Measurements from ENCODE around the gene MICB. TPM values are rescaled to one million over a fixed set of nuclear protein-coding genes. Genes with fewer than 3 reads are reported as not detected.

MICB gene
- total RNA-seq, 6 donors from 2014 or later = 4.9 to 14.4 (median 11.3) TPM

GRCh38 chr6:31521835-31522234 lies 23.9 kb downstream of the MICB start:
- no peaks in the 10 kb centered on the region for H3K27me3 ChIP-seq
- DNase-seq (no peak), ATAC-seq (ENCODE audit: low FRiP score in 2 of 2) (no peak)
- no peaks in the 10 kb centered on the region for H3K36me3 ChIP-seq
- 84 to 85% methylated on average over 3 of the region's 3 CpGs for WGBS, 2 donors
- no peak for TF ChIP-seq POLR2AphosphoS5 (IDR thresholded peaks at IDR 0.05)
- TF ChIP-seq CTCF (IDR thresholded peaks at IDR 0.05) = no peak
- TF ChIP-seq EP300 (IDR thresholded peaks at IDR 0.05) = no peak
- no peak for TF ChIP-seq POLR2A (IDR thresholded peaks at IDR 0.05)
- H3K9me3 ChIP-seq = no peaks in the 10 kb centered on the region
- H3K4me3 ChIP-seq = no peak overlapping the region
- H3K4me1 ChIP-seq = peaks cover 0 to 11% (median 3%) of the 10 kb centered on the region in 4 donors
- no peak overlapping the region for H3K27ac ChIP-seq

GRCh38 chr6:31525553-31525931 lies 27.6 kb downstream of the MICB start:
- WGBS, 2 donors = 63 to 72% methylated on average over 8 of the region's 8 CpGs

GRCh38 chr6:31525932-31526591 lies 28.1 kb downstream of the MICB start:
- no peak for DNase-seq
- Histone ChIP-seq H3K36me3 (peaks cover 9 to 22% (median 16%) of the 10 kb centered on the region in 4 donors), H3K4me3 (no peak overlapping the region), H3K27ac (peak overlapping the region in 2 of 4 donors; percentile 52 to 68), H3K4me1 (peaks cover 0 to 12% (median 3%) of the 10 kb centered on the region in 4 donors), H3K9me3 (no peaks in the 10 kb centered on the region), H3K27me3 (no peaks in the 10 kb centered on the region)
- WGBS, 2 donors = 68 to 70% methylated on average over 4 of the region's 4 CpGs
- peak in 1 of 2 donors; percentile 34 for ATAC-seq (ENCODE audit: low FRiP score in 2 of 2)
- TF ChIP-seq POLR2AphosphoS5 (IDR thresholded peaks at IDR 0.05) (no peak), POLR2A (IDR thresholded peaks at IDR 0.05) (no peak), CTCF (IDR thresholded peaks at IDR 0.05) (no peak), EP300 (IDR thresholded peaks at IDR 0.05) (no peak)

More at GRCh38 chr6:31525553-31525931, 27.6 kb downstream of the MICB start:
- peaks cover 0 to 12% (median 3%) of the 10 kb centered on the region in 4 donors for H3K4me1 ChIP-seq
- DNase-seq = no peak
- H3K36me3 ChIP-seq = peaks cover 9 to 17% (median 11%) of the 10 kb centered on the region in 4 donors
- ATAC-seq (ENCODE audit: low FRiP score in 2 of 2) = no peak
- no peak for TF ChIP-seq CTCF (IDR thresholded peaks at IDR 0.05)
- TF ChIP-seq POLR2A (IDR thresholded peaks at IDR 0.05) = no peak
- TF ChIP-seq EP300 (IDR thresholded peaks at IDR 0.05) = no peak
- TF ChIP-seq POLR2AphosphoS5 (IDR thresholded peaks at IDR 0.05) = no peak
- H3K4me3 ChIP-seq = no peak overlapping the region
- H3K27ac ChIP-seq = peak overlapping the region in 2 of 4 donors; percentile 52 to 68
- no peaks in the 10 kb centered on the region for H3K27me3 ChIP-seq
- no peaks in the 10 kb centered on the region for H3K9me3 ChIP-seq

- H3K36me3 ChIP-seq = peaks cover 19 to 45% (median 38%) of the 10 kb centered on the region in 4 donors
- H3K27ac ChIP-seq = no peak overlapping the region
- TF ChIP-seq POLR2A (IDR thresholded peaks at IDR 0.05) (no peak), POLR2AphosphoS5 (IDR thresholded peaks at IDR 0.05) (no peak), EP300 (IDR thresholded peaks at IDR 0.05) (no peak), CTCF (IDR thresholded peaks at IDR 0.05) (no peak)
- DNase-seq = no peak
- 94% methylated on average over 4 of the region's 4 CpGs for WGBS, 2 donors
- H3K4me3 ChIP-seq = no peak overlapping the region
- ATAC-seq (ENCODE audit: low FRiP score in 2 of 2) = peak in 1 of 2 donors; percentile 29
- no peaks in the 10 kb centered on the region for H3K27me3 ChIP-seq
- no peaks in the 10 kb centered on the region for H3K9me3 ChIP-seq
- H3K4me1 ChIP-seq = peaks cover 0 to 12% (median 3%) of the 10 kb centered on the region in 4 donors
These were observed 30.4 kb downstream of the MICB start for GRCh38 chr6:31528307-31528777.
